ENCODE results near the gene DNAH14. TPM values are rescaled to one million over a fixed set of nuclear protein-coding genes. Genes with fewer than 3 reads are reported as not detected.

DNAH14 gene
- total RNA-seq, 4 donors from 2014 or later: 9.5 to 32.4 (median 14.8) TPM

DNA sequence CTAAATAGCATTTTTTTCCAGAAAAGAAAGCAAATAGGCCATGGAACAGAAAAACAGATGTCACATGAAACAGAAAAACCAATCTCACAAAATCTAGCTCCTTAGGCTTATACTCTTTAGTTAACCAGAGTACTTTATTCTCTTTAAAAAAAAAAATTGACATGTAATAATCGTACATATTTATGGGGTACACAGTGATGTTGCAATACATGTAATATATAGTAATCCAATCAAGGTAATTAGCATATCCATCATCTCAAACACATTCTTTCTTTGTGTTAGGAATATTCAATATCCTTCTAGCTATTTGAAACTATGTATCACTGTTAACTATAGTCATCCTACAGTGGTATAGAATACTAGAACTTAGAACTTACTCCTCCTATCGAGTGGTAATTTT is 478.3 kb downstream of the DNAH14 start:
- Histone ChIP-seq H3K4me3 (no peak overlapping the region), H3K27ac (no peak overlapping the region), H3K27me3 (no peaks in the 10 kb centered on the region), H3K4me1 (peaks cover 0 to 17% (median 0%) of the 10 kb centered on the region in 3 donors), H3K36me3 (peaks cover 11 to 99% of the 10 kb centered on the region in 2 donors), H3K9me3 (no peaks in the 10 kb centered on the region)
- ATAC-seq: no peak
- TF ChIP-seq EP300 (IDR thresholded peaks at IDR 0.05): no peak
- no peak for TF ChIP-seq POLR2AphosphoS5 (IDR thresholded peaks at IDR 0.05)
- no peak for TF ChIP-seq POLR2A (IDR thresholded peaks at IDR 0.05)
- TF ChIP-seq, protein P1, sequence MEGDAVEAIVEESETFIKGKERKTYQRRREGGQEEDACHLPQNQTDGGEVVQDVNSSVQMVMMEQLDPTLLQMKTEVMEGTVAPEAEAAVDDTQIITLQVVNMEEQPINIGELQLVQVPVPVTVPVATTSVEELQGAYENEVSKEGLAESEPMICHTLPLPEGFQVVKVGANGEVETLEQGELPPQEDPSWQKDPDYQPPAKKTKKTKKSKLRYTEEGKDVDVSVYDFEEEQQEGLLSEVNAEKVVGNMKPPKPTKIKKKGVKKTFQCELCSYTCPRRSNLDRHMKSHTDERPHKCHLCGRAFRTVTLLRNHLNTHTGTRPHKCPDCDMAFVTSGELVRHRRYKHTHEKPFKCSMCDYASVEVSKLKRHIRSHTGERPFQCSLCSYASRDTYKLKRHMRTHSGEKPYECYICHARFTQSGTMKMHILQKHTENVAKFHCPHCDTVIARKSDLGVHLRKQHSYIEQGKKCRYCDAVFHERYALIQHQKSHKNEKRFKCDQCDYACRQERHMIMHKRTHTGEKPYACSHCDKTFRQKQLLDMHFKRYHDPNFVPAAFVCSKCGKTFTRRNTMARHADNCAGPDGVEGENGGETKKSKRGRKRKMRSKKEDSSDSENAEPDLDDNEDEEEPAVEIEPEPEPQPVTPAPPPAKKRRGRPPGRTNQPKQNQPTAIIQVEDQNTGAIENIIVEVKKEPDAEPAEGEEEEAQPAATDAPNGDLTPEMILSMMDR (IDR thresholded peaks at IDR 0.05): no peak
- 91 to 97% methylated on average over 2 of the region's 2 CpGs for WGBS, 2 donors (ENCODE audit: low coverage in 1 of 2)

DNA sequence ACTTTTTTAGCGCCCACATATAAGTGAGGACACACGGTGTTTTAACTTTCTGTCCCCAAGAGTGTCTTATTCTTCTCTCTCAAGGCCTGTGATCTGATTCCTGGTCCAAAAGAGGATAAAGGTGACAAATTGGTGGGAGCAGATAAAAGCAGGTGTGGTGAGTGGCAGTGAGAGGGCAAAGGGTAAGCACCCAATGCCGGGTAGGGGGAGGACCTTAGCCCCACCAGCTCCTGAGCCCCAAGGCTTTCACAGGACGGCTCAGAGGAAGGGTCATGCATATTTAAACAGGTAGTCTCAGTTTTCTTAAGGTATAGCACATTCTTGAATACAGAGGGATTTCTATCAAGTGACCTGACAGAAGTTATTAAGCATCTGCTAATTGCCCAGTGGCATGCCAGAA is 478.8 kb downstream of the DNAH14 start:
- ATAC-seq: no peak
- 79 to 83% methylated on average over 3 to 4 of the region's 4 CpGs for WGBS, 2 donors (ENCODE audit: low coverage in 1 of 2)
- Histone ChIP-seq H3K4me1 (peaks cover 0 to 22% (median 0%) of the 10 kb centered on the region in 3 donors), H3K9me3 (no peaks in the 10 kb centered on the region), H3K27me3 (no peaks in the 10 kb centered on the region), H3K4me3 (no peak overlapping the region), H3K36me3 (peaks cover 11 to 99% of the 10 kb centered on the region in 2 donors), H3K27ac (no peak overlapping the region)
- TF ChIP-seq, protein P1 (IDR thresholded peaks at IDR 0.05): no peak
- TF ChIP-seq POLR2A (IDR thresholded peaks at IDR 0.05) (no peak), POLR2AphosphoS5 (IDR thresholded peaks at IDR 0.05) (no peak), EP300 (IDR thresholded peaks at IDR 0.05) (no peak)

GRCh38 chr1:225409051-225409450 is 479.6 kb downstream of the DNAH14 start:
- Histone ChIP-seq H3K9me3 (no peaks in the 10 kb centered on the region), H3K4me3 (no peak overlapping the region), H3K27ac (no peak overlapping the region), H3K27me3 (no peaks in the 10 kb centered on the region), H3K36me3 (peaks cover 11 to 96% of the 10 kb centered on the region in 2 donors), H3K4me1 (peaks cover 0 to 29% (median 3%) of the 10 kb centered on the region in 3 donors)
- no peak for TF ChIP-seq POLR2A (IDR thresholded peaks at IDR 0.05)
- TF ChIP-seq, protein P1 (IDR thresholded peaks at IDR 0.05): no peak
- TF ChIP-seq POLR2AphosphoS5 (IDR thresholded peaks at IDR 0.05): no peak
- TF ChIP-seq EP300 (IDR thresholded peaks at IDR 0.05): no peak
- no peak for ATAC-seq
- WGBS, 2 donors (ENCODE audit: low coverage in 1 of 2): 85 to 87% methylated on average over 7 to 8 of the region's 8 CpGs

- WGBS, 2 donors (ENCODE audit: low coverage in 1 of 2): 32 to 53% methylated on average over 3 of the region's 6 CpGs
- H3K4me1 ChIP-seq: peaks cover 0 to 38% (median 5%) of the 10 kb centered on the region in 3 donors
- H3K27me3 ChIP-seq: no peaks in the 10 kb centered on the region
- H3K4me3 ChIP-seq: no peak overlapping the region
- no peaks in the 10 kb centered on the region for H3K9me3 ChIP-seq
- TF ChIP-seq EP300 (IDR thresholded peaks at IDR 0.05): no peak
- ATAC-seq: no peak
- H3K27ac ChIP-seq: peak overlapping the region in 1 of 4 donors; percentile 34
- peaks cover 11 to 96% of the 10 kb centered on the region in 2 donors for H3K36me3 ChIP-seq
Observed at GRCh38 chr1:225410036-225410435, 480.6 kb downstream of the DNAH14 start.

GRCh38 chr1:225412321-225412720 is 482.8 kb downstream of the DNAH14 start:
- no peaks in the 10 kb centered on the region for H3K9me3 ChIP-seq
- no peaks in the 10 kb centered on the region for H3K27me3 ChIP-seq
- no peak for ATAC-seq
- no peak for TF ChIP-seq EP300 (IDR thresholded peaks at IDR 0.05)
- TF ChIP-seq, protein P1 (IDR thresholded peaks at IDR 0.05): no peak
- H3K27ac ChIP-seq: no peak overlapping the region
- H3K4me3 ChIP-seq: no peak overlapping the region
- H3K36me3 ChIP-seq: peaks cover 15 to 95% of the 10 kb centered on the region in 2 donors
- 89 to 91% methylated on average over 10 of the region's 10 CpGs for whole genome bisulfite sequencing, 2 donors (ENCODE audit: low coverage in 1 of 2)
- H3K4me1 ChIP-seq: peaks cover 0 to 48% (median 8%) of the 10 kb centered on the region in 3 donors
